ENCODE results near the gene OR6J1.

OR6J1 gene

GRCh38 chr14:22607291-22607690, 36.9 kb downstream of the OR6J1 start:
- DNase-seq (ENCODE audit: low read depth) = no peak
- H3K4me3 ChIP-seq (ENCODE audit: low read depth, low read length) = no peak overlapping the region
- no peak for TF ChIP-seq CTCF (IDR thresholded peaks at IDR 0.05; ENCODE audit: control insufficient read depth, extremely low read depth, insufficient read depth)

- no peak overlapping the region for H3K4me3 ChIP-seq (ENCODE audit: low read depth, low read length)
- no peak for DNase-seq (ENCODE audit: low read depth)
- no peak for TF ChIP-seq CTCF (IDR thresholded peaks at IDR 0.05; ENCODE audit: control insufficient read depth, extremely low read depth, insufficient read depth)
Measured at GRCh38 chr14:22606380-22606779, 37.8 kb downstream of the OR6J1 start.

GRCh38 chr14:22602862-22603261, 41.3 kb downstream of the OR6J1 start:
- no peak for DNase-seq (ENCODE audit: low read depth)
- no peak for TF ChIP-seq CTCF (IDR thresholded peaks at IDR 0.05; ENCODE audit: control insufficient read depth, extremely low read depth, insufficient read depth)
- H3K4me3 ChIP-seq (ENCODE audit: low read depth, low read length) = no peak overlapping the region

DNA sequence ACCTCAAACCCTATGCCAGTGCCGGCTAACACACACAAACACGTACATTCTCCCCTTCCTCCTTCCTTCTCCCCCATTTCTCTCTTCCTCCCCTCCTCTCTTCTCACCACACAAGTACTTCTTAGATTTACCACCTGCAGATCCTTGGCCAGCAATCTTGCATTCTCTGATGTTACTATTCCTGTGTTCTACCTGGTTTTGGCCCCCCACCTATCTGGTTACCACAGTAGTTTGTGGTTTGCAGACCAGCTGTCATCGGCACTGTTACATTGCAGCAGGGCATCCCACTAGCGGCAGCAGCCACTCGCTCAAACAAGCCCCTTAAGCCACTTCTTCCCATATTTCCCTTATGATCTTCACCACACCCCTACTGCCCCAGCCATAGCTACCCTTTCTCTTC, 42.2 kb downstream of the OR6J1 start:
- H3K4me3 ChIP-seq (ENCODE audit: low read depth, low read length) = no peak overlapping the region
- DNase-seq (ENCODE audit: low read depth) = no peak
- TF ChIP-seq CTCF (IDR thresholded peaks at IDR 0.05; ENCODE audit: control insufficient read depth, extremely low read depth, insufficient read depth) = no peak

GRCh38 chr14:22601456-22601855, 42.7 kb downstream of the OR6J1 start:
- no peak for TF ChIP-seq CTCF (IDR thresholded peaks at IDR 0.05; ENCODE audit: control insufficient read depth, extremely low read depth, insufficient read depth)
- no peak for DNase-seq (ENCODE audit: low read depth)
- no peak overlapping the region for H3K4me3 ChIP-seq (ENCODE audit: low read depth, low read length)

DNA sequence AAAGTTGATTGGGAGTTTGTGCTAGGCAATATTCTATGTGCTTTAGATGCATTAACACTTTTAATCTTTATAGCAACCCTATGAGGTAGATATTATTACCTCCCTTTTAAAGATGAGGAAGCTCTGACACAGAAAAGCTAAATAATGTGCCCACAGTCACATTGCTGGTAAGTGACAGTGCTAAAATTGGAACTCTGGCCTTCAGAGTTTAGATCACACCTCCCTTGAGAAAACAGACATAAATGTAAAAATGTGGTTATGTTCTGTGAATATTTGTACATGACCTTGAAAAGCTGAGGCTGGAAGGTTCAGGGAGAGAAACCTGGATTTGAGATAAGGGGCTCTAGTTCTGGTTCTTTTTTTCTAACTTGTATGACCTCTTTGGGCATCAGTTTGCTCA, 44.1 kb downstream of the OR6J1 start:
- no peak for DNase-seq (ENCODE audit: low read depth)
- H3K4me3 ChIP-seq (ENCODE audit: low read depth, low read length) = peak overlapping the region; percentile 95; the same call in 1 of the 2 replicates
- TF ChIP-seq CTCF (IDR thresholded peaks at IDR 0.05; ENCODE audit: control insufficient read depth, extremely low read depth, insufficient read depth) = no peak

GRCh38 chr14:22599349-22599748, 44.8 kb downstream of the OR6J1 start:
- no peak for DNase-seq (ENCODE audit: low read depth)
- peak overlapping the region; percentile 95 for H3K4me3 ChIP-seq (ENCODE audit: low read depth, low read length)
- no peak for TF ChIP-seq CTCF (IDR thresholded peaks at IDR 0.05; ENCODE audit: control insufficient read depth, extremely low read depth, insufficient read depth)
